Lower lobe of right lung (tissue), 2 donors: Measurements from ENCODE around the gene ZCCHC18. TPM values are rescaled to one million over a fixed set of nuclear protein-coding genes. Genes with fewer than 3 reads are reported as not detected.

Source experiments
- ATAC-seq, 2 donors: fragments of 200-7000 bp; cut with Tn5 transposase; one replicate each; pipeline ENCODE4 v1.9.1; 2020 to 2022; ENCODE audit warnings: mild to moderate bottlenecking in 2 of 2, moderate library complexity in 2 of 2
- DNase-seq: peaks from one replicate; pipeline ENCODE4 v3.0.0-alpha.2; 2020
- H3K27ac ChIP-seq: fragments of 200-600 bp; one replicate; pipeline ENCODE4 v1.8.0; 2022
- H3K27me3 ChIP-seq: fragments of 200-600 bp; one replicate; pipeline ENCODE4 v1.8.0; 2022; ENCODE audit warnings: low read depth
- H3K36me3 ChIP-seq: fragments of 200-600 bp; one replicate; pipeline ENCODE4 v1.8.0; 2022; ENCODE audit warnings: mild to moderate bottlenecking
- H3K4me1 ChIP-seq: fragments of 200-600 bp; one replicate; pipeline ENCODE4 v1.8.0; 2022
- H3K4me3 ChIP-seq: fragments of 200-600 bp; one replicate; pipeline ENCODE4 v1.8.0; 2022; ENCODE audit warnings: mild to moderate bottlenecking
- H3K9me3 ChIP-seq: fragments of 200-600 bp; one replicate; pipeline ENCODE4 v1.8.0; 2022
- CTCF ChIP-seq: fragments of 200-600 bp; IDR thresholded peaks from one replicate; pipeline ENCODE4 v1.8.0; 2022; ENCODE audit warnings: antibody characterized with exemption, mild to moderate bottlenecking
- intact Hi-C: fragments of 100-400 bp; cut with DNase I; formaldehyde crosslinking; loops from one replicate; pipeline ENCODE4 v1.11.0; 2022
- total RNA-seq: library from RNA; stranded (reverse); fragmentation: NEBNext Ultra II Directional; extraction: Animal tissue kit (Norgen Biotek cat#: 25700); gene quantifications from one replicate; pipeline ENCODE4 v1.2.1, GENCODE V29; 2021
- donor health status: DM: no; HTN: yes; CAD: no; lungs with severe emphysema.

The ZCCHC18 gene
- total RNA-seq, 1 donor from 2014 or later, result 0.24 TPM

GRCh38 chrX:104137496-104137895, 25.2 kb downstream of the ZCCHC18 start:
- DNase-seq, result no peak
- intact Hi-C loops, result no loop called here
- no peak overlapping the region for H3K27ac ChIP-seq
- H3K9me3 ChIP-seq, result no peaks in the 10 kb centered on the region
- no peak for TF ChIP-seq CTCF
- H3K36me3 ChIP-seq, result no peaks in the 10 kb centered on the region
- H3K27me3 ChIP-seq, result no peaks in the 10 kb centered on the region
- H3K4me3 ChIP-seq, result no peak overlapping the region
- peak in 1 of 2 donors; percentile 40 for ATAC-seq
- no peaks in the 10 kb centered on the region for H3K4me1 ChIP-seq

GRCh38 chrX:104141087-104141760, 28.9 kb downstream of the ZCCHC18 start:
- no peak for DNase-seq
- Histone ChIP-seq H3K27ac (no peak overlapping the region), H3K27me3 (no peaks in the 10 kb centered on the region), H3K4me1 (no peaks in the 10 kb centered on the region), H3K36me3 (no peaks in the 10 kb centered on the region), H3K9me3 (no peaks in the 10 kb centered on the region), H3K4me3 (no peak overlapping the region)
- intact Hi-C loops, result no loop called here
- TF ChIP-seq CTCF, result no peak
- ATAC-seq, result no peak

- H3K9me3 ChIP-seq, result no peaks in the 10 kb centered on the region
- H3K27me3 ChIP-seq, result no peaks in the 10 kb centered on the region
- no peak for TF ChIP-seq CTCF
- DNase-seq, result no peak
- no peak overlapping the region for H3K27ac ChIP-seq
- peaks cover 14% of the 10 kb centered on the region for H3K4me1 ChIP-seq
- H3K4me3 ChIP-seq, result no peak overlapping the region
- intact Hi-C loops, result no loop called here
- ATAC-seq, result no peak
- no peaks in the 10 kb centered on the region for H3K36me3 ChIP-seq
Measured at GRCh38 chrX:104151037-104151436, 38.7 kb downstream of the ZCCHC18 start.

DNA sequence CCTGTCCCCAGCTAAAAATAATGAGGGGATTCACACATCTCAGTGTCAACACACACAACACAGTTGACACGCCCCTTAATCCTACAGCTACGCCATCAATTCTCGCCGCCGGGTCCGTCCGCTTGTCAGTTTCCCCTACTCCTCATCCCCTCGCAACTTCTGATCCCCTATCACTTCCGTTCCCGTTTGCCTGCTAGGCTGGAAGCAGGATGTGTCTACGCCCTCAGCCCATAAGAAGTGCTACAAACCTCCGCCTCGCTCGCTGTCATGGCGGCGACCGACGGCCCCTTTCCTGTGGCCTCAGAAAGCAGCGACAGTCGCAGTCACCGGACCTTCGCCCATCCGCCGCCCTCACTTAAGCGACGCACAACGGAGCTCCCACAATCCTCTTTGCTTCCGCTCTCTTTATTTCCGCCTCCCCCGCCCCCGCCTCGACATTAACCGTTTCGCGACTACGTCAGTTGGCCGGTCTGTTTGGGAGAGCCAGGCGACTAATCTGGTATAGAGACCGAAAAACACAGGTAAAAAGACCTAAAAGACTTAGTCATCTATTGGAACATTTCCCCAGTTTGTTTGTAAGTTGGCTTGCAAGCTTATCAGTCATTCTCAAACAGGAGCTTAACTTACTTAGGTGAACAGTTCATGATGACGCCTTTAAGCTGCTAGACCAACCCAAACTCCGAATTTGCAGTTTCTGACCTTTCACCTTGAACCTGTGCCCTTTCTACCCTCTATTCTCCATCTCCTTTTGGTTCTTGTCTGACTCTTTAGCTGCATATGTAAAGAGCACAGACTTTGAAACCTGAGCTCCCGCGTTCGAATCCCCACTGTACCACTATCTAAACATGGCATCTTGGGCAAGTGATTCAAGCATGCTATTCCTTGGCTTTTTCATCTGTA, 44.6 kb downstream of the ZCCHC18 start, which contains the start of gene SLC25A53:
Gene SLC25A53, minus strand, starts transcription at position 380 of the 900 bp plus-strand sequence. CDS start 51,752 bp downstream, outside the sequence.
- Histone ChIP-seq H3K27me3 (no peaks in the 10 kb centered on the region), H3K4me1 (peaks cover 19% of the 10 kb centered on the region), H3K36me3 (no peaks in the 10 kb centered on the region), H3K27ac (peak within 1 kb of the TSS; percentile 90), H3K9me3 (no peaks in the 10 kb centered on the region), H3K4me3 (peak within 1 kb of the TSS; percentile 61)
- ATAC-seq, result peak; percentile 98 to 99
- intact Hi-C loops, result no loop called here
- no peak for TF ChIP-seq CTCF
- peak; percentile 85 for DNase-seq

Other genes with a start within 250 kb of the ZCCHC18 start
- gene TMSB15B, start 149.9 kb upstream of the ZCCHC18 start, total RNA-seq, result 1.2 TPM
- not detected for gene H2BW1, start 98.8 kb upstream of the ZCCHC18 start, total RNA-seq
- not detected for gene H2BW2, start 72.6 kb upstream of the ZCCHC18 start, total RNA-seq
- gene TMSB15C, start 36.3 kb upstream of the ZCCHC18 start, total RNA-seq, result 1.2 TPM
- gene SLC25A53, start 44.5 kb downstream of the ZCCHC18 start, total RNA-seq, result 13.4 TPM
- 16.6 TPM for gene FAM199X, start 53.9 kb downstream of the ZCCHC18 start, total RNA-seq
- gene ESX1, start 142.4 kb downstream of the ZCCHC18 start, total RNA-seq, result not detected